ENCODE results near the gene SH3TC2. TPM values are rescaled to one million over a fixed set of nuclear protein-coding genes. Genes with fewer than 3 reads are reported as not detected.

Gene SH3TC2
- total RNA-seq, 1 donor from 2014 or later = 1.4 TPM

DNA sequence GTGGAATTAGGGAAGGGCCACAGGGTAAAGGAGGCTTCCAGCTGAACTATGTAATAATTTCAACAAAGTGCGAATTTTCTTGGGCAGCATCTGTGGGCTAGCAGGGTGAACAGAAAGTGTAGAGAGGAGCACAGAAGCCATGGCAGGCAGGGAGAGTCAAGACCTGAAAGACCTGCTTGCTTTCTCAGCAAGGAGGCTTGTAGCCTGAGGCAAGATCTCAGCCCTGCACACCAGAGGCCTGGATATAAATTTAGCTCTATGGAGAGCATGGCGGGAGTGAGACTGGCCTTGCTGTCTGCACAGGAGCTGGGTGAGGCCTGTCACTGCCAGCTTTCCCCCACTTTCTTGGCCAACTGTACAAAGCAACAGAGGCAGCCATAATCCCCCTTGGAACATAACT lies 32.1 kb upstream of the SH3TC2 start:
- H3K36me3 ChIP-seq = no peaks in the 10 kb centered on the region
- intact Hi-C loops (cut with DNase I) = no loop called here
- DNase-seq = no peak
- peaks cover 13% of the 10 kb centered on the region for H3K9me3 ChIP-seq
- H3K4me1 ChIP-seq = no peaks in the 10 kb centered on the region
- no peak overlapping the region for H3K4me3 ChIP-seq
- no peak overlapping the region for H3K27ac ChIP-seq
- TF ChIP-seq, protein P1, sequence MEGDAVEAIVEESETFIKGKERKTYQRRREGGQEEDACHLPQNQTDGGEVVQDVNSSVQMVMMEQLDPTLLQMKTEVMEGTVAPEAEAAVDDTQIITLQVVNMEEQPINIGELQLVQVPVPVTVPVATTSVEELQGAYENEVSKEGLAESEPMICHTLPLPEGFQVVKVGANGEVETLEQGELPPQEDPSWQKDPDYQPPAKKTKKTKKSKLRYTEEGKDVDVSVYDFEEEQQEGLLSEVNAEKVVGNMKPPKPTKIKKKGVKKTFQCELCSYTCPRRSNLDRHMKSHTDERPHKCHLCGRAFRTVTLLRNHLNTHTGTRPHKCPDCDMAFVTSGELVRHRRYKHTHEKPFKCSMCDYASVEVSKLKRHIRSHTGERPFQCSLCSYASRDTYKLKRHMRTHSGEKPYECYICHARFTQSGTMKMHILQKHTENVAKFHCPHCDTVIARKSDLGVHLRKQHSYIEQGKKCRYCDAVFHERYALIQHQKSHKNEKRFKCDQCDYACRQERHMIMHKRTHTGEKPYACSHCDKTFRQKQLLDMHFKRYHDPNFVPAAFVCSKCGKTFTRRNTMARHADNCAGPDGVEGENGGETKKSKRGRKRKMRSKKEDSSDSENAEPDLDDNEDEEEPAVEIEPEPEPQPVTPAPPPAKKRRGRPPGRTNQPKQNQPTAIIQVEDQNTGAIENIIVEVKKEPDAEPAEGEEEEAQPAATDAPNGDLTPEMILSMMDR (IDR thresholded peaks at IDR 0.05) = no peak
- no peaks in the 10 kb centered on the region for H3K27me3 ChIP-seq
- ATAC-seq = no peak

DNA sequence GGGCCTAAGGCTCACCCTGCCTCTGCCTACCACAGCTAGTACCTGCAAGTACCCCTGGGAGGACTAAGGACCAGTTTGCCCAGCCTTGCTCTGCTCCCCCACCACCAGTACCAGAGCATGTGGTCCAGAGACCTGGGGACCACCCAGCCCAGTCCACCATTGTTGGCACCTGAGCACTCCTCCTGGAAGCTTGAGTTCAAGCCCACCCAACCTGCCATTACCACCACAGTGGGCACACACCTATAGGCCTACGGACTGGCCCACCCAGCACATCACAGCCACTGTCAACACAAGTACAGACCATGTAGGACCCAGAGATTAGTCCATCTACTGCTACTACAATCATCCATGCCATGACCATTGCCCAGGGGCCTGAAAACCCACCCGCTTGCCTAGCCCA lies 30.8 kb upstream of the SH3TC2 start:
- Histone ChIP-seq H3K36me3 (no peaks in the 10 kb centered on the region), H3K9me3 (peaks cover 9% of the 10 kb centered on the region), H3K27ac (no peak overlapping the region), H3K4me1 (no peaks in the 10 kb centered on the region), H3K27me3 (no peaks in the 10 kb centered on the region), H3K4me3 (no peak overlapping the region)
- intact Hi-C loops (cut with DNase I) = no loop called here
- ATAC-seq = no peak
- DNase-seq = no peak
- TF ChIP-seq, protein P1 (IDR thresholded peaks at IDR 0.05) = no peak

DNA sequence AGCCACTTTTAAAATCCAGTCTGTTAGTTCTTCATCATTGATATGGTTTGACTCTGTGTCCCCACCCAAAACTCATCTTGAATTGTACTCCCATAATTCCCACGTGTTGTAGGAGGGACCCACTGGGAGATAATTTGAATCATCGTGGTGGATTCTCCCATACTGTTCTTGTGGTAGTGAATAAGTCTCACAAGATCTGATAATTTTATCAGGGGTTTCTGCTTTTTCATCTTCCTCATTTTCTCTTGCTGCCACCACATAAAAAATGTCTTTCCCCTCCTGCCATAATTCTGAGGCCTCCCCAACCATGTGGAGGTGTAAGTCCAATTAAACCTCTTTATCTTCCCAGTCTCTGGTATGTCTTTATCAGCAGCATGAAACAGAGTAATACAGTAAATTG lies 26.9 kb upstream of the SH3TC2 start:
- TF ChIP-seq, protein P1 (IDR thresholded peaks at IDR 0.05) = no peak
- intact Hi-C loops (cut with DNase I) = no loop called here
- Histone ChIP-seq H3K4me1 (no peaks in the 10 kb centered on the region), H3K27ac (no peak overlapping the region), H3K27me3 (no peaks in the 10 kb centered on the region), H3K36me3 (no peaks in the 10 kb centered on the region), H3K4me3 (no peak overlapping the region), H3K9me3 (no peaks in the 10 kb centered on the region)
- DNase-seq = no peak
- ATAC-seq = no peak

- TF ChIP-seq, protein P1 (IDR thresholded peaks at IDR 0.05) = no peak
- intact Hi-C loops (cut with DNase I) = no loop called here
- DNase-seq (no peak), ATAC-seq (no peak)
- no peak overlapping the region for H3K4me3 ChIP-seq
- no peaks in the 10 kb centered on the region for H3K9me3 ChIP-seq
- no peaks in the 10 kb centered on the region for H3K4me1 ChIP-seq
- no peak overlapping the region for H3K27ac ChIP-seq
- no peaks in the 10 kb centered on the region for H3K27me3 ChIP-seq
- no peaks in the 10 kb centered on the region for H3K36me3 ChIP-seq
These were observed 25.8 kb upstream of the SH3TC2 start for GRCh38 chr5:149088686-149089085.

DNA sequence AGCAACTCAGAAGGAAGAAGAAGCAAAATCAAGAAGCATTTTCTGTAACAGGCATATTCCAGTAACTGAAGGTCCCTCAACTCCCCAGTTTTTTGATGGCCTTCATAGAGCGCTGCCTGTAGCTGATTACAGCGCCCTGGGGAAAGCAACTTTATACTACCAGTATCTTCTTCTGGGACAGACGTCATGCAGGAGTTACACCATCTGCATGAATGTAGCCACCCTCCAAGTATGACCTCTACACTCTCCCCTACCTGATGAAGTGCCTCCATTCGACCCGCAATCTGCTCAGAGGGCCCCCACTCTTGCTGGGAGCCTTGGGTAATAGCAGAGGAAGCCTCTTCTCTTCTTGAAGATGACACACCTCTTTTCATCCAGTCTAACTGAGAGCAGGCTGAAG lies 21.0 kb upstream of the SH3TC2 start:
- Histone ChIP-seq H3K4me3 (no peak overlapping the region), H3K27ac (no peak overlapping the region), H3K4me1 (no peaks in the 10 kb centered on the region), H3K9me3 (no peaks in the 10 kb centered on the region), H3K27me3 (no peaks in the 10 kb centered on the region), H3K36me3 (no peaks in the 10 kb centered on the region)
- TF ChIP-seq, protein P1 (IDR thresholded peaks at IDR 0.05) = no peak
- intact Hi-C loops (cut with DNase I) = no loop called here
- no peak for DNase-seq
- no peak for ATAC-seq

GRCh38 chr5:149082271-149082670 lies 19.4 kb upstream of the SH3TC2 start:
- Histone ChIP-seq H3K27ac (no peak overlapping the region), H3K36me3 (no peaks in the 10 kb centered on the region), H3K9me3 (no peaks in the 10 kb centered on the region), H3K4me3 (no peak overlapping the region), H3K4me1 (no peaks in the 10 kb centered on the region), H3K27me3 (no peaks in the 10 kb centered on the region)
- intact Hi-C loops (cut with DNase I) = no loop called here
- TF ChIP-seq, protein P1 (IDR thresholded peaks at IDR 0.05) = no peak
- DNase-seq (no peak), ATAC-seq (no peak)

Measured in upper lobe of right lung (tissue), 1 donor.